ENCODE data around the gene C2CD5.
"Not testable (repeated sequence)": the region's sequence is repeated elsewhere in the genome, so short reads cannot be mapped to it uniquely, and the experiment has no call there.

C2CD5 gene

DNA sequence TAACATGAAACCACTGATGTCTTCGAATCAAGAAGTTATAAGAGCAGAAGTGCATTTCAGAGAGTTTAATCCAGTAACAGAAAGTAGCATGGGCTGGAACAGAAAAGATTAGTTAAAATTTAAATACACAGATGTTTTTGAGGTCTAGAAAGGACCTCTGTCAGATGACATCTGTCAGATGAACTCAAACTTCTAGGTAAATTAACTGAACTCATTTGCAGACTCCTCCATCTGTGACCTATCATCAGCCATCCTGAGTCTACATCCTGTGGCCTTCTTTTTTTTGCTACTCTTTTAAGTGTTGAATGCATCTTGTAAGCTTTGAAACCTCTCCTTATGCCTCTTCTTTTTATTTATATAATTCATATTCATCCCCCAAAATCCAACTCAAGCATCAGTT lies 53.3 kb downstream of the C2CD5 start:
- DNase-seq (ENCODE audit: low read depth, low spot score): peak; percentile 8
- no peak overlapping the region for H3K4me3 ChIP-seq (ENCODE audit: low read length)

DNA sequence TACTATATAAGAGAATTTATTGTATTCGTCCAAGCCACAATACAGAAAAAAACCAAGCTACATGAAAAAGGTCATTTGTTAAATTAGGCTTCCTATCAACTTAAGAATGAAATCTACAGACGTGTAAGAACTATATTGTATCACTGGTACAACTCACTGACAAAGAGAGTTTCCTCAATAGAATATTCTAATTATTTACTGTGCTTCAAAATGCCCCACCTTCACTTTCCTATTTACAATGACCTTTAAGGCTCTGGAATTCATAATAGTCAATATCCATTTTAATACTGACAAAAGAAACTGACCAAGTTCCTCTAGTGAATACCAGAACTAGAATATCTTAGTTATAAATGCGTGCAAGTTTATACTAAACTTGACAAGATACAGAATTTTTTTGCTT lies 55.9 kb downstream of the C2CD5 start:
- DNase-seq (ENCODE audit: low read depth, low spot score): no peak
- no peak overlapping the region for H3K4me3 ChIP-seq (ENCODE audit: low read length)

DNA sequence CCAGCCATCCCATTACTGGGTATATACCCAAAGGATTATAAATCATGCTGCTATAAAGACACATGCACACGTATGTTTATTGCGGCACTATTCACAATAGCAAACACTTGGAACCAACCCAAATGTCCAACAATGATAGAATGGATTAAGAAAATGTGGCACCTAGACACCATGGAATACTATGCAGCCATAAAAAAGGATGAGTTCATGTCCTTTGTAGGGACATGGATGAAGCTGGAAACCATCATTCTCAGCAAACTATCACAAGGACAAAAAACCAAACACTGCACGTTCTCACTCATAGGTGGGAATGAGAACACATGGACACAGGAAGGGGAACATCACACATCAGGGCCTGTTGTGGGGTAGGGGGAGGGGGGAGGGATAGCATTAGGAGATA lies 56.7 kb downstream of the C2CD5 start:
- not testable (repeated sequence) for H3K4me3 ChIP-seq (ENCODE audit: low read length); DNase-seq (ENCODE audit: low read depth, low spot score)

DNA sequence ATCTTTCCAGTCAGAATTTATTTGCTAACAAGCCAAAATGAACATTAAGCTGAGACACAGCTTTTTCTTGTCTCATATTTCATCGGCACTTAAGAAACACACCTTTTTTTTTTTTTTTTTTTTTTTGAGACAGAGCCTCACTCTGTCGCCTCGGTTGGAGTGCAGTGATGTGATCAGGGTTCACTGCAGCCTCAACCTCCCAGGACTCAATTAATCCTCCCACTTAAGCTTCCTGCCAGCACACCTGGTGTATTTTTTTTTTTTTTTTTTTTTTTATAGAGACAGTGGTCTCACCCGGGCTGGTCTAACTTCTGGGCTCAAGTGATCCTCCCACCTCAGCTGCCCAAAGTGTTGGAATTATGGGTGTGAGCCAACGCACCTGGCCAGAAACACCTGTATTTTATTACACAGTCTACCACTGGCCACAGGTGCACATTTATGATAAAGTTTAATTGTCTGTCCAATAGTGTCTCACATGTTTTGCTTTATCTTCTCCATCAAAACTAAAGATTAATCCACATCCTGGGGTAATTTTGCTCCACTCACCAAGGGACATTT lies 62.7 kb downstream of the C2CD5 start:
- no peak for DNase-seq (ENCODE audit: low read depth, low spot score)
- no peak overlapping the region for H3K4me3 ChIP-seq (ENCODE audit: low read length)

DNA sequence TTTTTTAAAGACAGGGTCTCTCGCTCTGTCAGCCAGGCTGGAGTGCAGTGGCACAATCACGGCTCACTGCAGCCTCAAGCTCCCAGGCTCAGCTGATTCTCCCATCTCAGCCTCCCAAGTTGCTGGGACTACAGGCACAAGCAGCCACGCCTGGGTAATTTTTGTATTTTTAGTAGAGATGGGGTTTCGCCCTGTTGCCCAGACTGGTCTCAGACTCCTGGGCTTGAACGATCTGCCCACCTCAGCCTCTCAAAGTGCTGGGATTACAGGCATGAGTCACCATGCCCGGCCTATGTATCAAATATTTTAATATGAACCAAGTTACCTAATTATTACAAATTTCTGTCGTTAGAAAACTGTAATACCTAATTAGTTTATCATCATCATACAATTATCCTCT lies 63.5 kb downstream of the C2CD5 start:
- DNase-seq (ENCODE audit: low read depth, low spot score): not testable (repeated sequence)

DNA sequence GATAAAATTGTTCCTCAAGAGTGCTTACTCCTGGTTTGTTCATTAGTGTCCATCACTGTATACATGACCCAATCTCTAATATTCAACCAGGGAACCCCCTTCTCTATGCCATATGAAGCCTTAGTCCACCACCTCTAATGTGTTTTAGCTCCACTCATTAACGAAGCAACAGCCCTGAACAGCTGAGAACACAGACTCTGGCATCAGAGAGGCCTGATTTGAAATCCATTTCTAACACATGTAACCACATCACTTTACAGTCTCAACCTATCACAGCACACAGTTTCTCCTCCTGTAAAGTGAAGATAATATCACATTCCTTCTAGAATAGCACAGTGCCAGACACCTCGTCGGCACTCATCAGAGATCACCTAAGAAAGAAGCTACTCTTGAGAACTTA lies 64.3 kb downstream of the C2CD5 start:
- no peak overlapping the region for H3K4me3 ChIP-seq (ENCODE audit: low read length)
- DNase-seq (ENCODE audit: low read depth, low spot score): no peak

More for the DNA sequence above, 63.5 kb downstream of the C2CD5 start:
- H3K4me3 ChIP-seq (ENCODE audit: low read length): not testable (repeated sequence)

DNA sequence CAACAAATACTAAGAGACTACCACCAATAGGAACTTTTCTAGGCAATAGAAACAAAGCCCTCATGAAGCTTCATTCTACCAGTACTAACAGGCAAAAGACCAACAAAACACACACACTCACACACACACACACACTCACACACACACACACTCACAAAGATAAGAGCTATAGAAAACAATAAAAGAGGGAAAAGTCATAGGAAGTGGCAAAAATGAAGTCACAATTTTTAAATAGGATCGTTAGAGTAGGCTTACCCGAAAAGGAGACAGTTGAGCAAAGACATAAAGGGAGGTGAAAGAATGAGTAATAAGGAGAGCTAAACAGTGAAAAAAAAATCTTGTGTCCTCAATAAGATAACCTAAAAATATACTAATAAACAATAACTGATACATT lies 66.5 kb downstream of the C2CD5 start:
- no peak for DNase-seq (ENCODE audit: low read depth, low spot score)
- no peak overlapping the region for H3K4me3 ChIP-seq (ENCODE audit: low read length)

DNA sequence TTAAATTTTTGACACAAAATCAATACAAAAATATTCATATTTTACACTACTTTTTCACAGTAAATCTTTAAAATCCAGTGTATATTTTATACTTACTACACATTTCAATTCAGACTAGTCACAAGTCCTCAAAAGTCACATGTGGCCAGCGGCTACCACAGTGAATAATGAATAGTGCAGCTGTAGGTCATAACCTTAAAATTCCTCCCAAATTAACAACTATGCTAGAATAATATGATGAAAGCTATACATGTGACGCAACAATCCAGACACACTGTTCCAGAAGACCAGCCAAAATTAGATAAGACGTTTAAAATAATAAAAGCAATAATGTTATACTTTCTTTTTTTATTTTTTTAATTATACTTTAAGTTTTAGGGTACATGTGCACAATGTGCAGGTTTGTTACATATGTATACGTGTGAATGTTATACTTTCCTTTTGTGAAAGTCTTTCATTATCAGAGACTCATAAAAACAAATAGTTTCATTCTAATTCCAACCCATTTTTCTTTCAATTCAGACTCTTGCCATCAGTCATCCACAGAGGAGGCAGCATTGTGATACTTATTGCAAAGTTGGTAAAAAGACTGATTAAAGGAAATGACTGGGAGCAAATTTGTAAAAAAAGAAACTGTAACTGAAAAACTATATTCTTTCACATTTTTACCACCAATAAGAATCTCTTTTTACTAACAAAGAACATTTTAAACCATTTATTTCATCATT lies 67.0 kb downstream of the C2CD5 start:
- no peak overlapping the region for H3K4me3 ChIP-seq (ENCODE audit: low read length)
- DNase-seq (ENCODE audit: low read depth, low spot score): no peak

DNA sequence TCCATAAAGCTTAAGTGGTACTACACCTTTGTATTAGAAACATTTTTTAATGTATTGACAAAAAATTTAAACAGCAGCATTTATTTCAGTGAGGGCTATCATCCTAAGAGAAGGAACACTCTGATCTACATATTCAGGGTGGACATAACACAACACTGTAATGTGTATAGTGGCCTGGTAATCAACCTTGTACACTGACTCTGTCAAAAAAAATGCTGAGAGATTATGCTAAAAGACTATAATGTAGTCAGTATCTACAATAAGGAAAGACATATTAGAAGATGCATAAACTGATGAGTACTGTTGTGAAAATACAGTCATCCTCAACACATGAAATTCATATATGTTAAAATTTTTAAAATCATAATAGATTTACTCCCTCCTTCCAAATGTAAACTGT lies 68.2 kb downstream of the C2CD5 start:
- DNase-seq (ENCODE audit: low read depth, low spot score): no peak
- no peak overlapping the region for H3K4me3 ChIP-seq (ENCODE audit: low read length)

DNA sequence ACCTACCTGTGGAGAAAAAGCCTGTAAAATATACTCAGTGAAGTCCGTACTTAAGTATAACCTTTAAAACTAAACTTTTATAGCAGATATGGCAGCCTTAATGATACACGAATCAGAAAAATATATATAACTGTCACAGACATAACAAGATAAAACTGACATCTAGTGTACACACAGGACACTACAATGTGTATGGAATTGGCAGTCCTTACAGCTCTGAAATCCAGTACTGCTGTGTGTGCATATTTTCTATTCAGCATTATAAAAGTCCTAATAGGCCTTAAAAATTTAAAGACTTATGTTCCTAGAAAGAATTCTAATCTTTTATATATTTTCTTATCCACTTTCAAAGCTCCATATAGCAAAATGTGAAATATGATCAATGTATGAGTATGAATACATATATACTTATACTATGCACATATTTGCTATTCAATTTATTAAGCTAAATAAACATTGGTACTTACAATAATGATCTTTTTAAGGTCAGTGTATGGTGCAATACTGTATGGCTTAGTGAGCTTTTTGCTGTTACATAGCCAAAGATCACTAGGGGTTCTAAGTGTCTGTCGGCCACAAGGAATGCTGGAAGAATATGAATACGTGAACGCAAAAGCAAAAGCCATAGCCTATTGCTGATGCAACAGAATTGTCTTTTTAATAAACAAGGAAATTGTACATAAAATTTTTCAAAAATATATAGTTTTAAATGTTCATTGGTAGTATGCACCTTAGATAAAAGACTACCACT lies 69.2 kb downstream of the C2CD5 start:
- no peak for DNase-seq (ENCODE audit: low read depth, low spot score)

DNA sequence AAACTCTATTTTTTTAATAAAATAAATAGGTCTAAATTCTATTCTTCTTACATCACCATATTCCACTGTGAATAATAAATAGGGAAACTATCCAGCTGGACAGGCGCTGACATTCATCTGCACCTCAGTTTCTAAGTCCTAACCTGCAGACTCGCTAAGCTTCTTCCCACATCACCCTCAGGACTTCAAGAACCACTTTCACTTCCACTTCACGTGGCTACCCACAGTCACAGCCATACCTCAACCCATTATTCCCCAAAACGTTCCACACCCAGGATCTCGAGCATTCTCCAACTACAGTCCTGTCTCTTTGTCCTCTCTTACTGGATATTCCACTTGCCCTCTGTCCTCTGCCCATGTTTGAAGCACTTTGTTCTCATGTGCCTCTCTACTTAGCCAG lies 71.1 kb downstream of the C2CD5 start:
- H3K4me3 ChIP-seq (ENCODE audit: low read length): no peak overlapping the region
- DNase-seq (ENCODE audit: low read depth, low spot score): no peak

More for the DNA sequence above, 69.2 kb downstream of the C2CD5 start:
- no peak overlapping the region for H3K4me3 ChIP-seq (ENCODE audit: low read length)

DNA sequence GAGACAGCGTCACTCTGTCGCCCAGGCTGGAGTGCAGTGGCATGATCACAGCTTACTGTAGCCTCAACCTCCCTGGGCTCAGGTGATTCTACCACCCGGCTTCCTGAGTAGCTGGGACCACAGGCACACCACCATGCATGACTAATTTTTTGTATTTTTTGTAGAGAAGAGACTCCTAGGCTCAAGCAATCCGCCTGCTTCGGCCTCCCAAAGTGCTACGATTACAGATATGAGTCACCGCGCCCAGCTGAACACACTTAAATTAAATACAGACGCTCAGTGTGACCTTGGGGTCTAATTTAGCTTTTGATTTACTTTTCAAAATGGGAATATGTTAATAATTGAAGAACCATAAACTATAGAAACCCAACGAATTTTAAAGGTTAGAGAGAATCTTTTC lies 77.2 kb downstream of the C2CD5 start:
- H3K4me3 ChIP-seq (ENCODE audit: low read length): no peak overlapping the region
- no peak for DNase-seq (ENCODE audit: low read depth, low spot score)

DNA sequence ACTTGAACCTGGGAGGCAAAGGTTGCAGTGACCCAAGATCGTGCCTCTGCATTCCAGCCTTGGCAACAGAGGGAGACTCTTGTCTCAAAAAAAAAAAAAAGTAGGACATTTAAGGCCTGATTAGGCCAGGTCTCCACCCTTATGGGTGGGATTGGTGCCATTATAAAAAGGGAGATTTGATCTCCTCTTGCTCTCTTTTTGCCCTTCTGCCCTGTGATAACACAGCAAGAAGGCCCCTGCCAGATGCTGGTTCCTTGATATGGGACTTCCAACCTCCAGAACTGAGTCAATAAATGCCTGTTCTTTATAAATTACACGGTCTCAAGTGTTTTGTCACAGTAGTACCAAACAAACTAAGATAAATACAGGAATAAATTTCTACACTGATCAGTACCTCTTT lies 81.0 kb downstream of the C2CD5 start:
- DNase-seq (ENCODE audit: low read depth, low spot score): no peak
- H3K4me3 ChIP-seq (ENCODE audit: low read length): no peak overlapping the region

DNA sequence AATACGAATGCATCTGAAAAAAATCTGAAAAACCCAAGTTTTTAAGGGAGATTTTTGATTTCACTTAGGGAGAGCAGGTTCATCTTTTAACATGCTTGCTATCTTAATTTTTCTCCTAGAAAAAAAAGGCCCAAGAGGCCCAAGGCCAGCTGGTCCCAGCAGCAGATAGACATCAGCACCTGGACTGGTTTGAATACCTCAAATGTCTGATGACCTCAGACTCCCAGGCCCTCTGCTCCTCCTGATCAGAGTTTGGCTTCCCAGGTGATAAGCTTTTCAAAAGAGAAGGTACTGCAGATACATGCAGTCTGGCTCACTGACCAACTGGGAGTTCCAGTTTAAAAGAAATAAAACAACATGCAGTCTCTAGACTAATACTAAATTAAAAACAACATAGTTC lies 82.6 kb downstream of the C2CD5 start:
- H3K4me3 ChIP-seq (ENCODE audit: low read length): no peak overlapping the region
- DNase-seq (ENCODE audit: low read depth, low spot score): no peak

DNA sequence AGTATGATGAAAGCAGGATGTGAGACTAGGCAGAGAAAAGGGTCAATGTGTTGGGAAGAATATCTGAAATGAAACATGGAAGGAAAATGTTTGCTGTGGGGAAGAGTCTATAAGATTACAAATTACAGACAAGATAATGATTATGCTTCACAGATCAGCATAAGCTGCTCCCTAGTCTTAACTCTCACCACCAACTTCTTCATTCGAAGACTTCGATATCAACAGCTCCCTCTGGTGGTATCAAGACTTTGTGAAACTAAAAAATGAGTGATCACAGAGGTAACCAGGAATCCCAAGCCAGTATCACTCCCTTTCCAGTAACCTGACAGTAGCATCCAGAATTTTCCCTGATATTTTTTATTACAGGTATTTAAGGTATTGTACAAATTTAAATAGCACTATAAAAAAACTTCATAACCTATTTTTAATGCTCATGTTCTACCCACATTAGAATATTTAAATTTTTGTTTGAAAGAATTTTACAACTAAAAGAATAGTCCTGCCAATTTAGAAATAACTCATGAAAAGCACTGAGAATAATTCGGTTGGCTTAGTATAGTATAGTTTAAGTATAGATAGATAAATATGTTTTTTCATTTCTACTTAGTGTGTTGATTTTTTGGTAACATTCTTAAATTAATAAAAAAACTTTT lies 84.4 kb downstream of the C2CD5 start:
- DNase-seq (ENCODE audit: low read depth, low spot score): peak; percentile 19

DNA sequence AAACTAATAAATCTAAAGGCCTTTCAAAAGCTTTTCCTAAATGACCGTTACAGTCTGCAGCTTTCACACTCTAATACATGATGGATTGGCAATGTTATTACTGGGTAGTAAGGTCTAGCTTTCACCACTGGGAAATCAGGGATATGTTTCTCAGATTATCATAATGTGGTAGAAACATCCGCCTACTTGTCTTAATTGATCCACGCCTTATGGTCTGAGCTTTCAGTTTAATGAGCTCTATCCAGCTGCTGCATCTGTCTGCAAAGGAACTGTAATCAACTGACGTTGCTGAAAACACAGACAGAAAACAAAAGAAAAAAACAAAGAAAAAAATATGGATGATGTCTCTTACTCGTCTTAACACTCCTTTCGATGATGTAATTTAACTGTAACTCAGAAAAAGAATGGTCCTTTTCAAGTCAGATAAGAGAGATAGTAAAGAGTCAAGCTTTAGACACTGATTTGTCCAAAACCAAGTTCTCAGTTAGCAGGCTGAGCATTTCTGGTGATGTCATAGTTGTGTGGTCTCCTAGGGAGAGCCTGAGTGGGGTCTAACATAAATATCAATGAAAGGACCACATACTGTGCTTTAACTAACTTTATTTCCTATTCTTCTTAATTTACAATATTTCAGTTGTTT lies 85.9 kb downstream of the C2CD5 start:
- H3K4me3 ChIP-seq (ENCODE audit: low read length): no peak overlapping the region
- no peak for DNase-seq (ENCODE audit: low read depth, low spot score)

More for the DNA sequence above, 84.4 kb downstream of the C2CD5 start:
- H3K4me3 ChIP-seq (ENCODE audit: low read length): no peak overlapping the region

DNA sequence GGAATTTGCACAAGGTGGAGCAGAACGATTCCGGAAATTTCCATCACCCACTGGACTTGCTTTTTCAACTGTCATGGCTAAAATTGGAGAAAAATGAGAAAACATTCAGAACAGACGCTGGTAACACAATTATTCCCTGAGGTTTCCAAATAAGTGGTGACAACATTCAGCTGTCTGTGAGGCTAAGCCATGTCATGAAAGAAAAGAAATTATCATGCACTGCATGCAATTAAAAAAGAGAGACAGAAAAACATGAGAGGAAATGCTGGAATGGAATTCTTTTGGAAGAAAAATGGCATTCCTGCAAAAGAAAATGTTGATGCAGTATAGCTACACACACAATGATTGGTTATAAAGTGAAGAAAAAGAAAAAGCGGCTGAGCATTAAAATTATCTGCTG lies 87.3 kb downstream of the C2CD5 start:
- no peak overlapping the region for H3K4me3 ChIP-seq (ENCODE audit: low read length)
- no peak for DNase-seq (ENCODE audit: low read depth, low spot score)

DNA sequence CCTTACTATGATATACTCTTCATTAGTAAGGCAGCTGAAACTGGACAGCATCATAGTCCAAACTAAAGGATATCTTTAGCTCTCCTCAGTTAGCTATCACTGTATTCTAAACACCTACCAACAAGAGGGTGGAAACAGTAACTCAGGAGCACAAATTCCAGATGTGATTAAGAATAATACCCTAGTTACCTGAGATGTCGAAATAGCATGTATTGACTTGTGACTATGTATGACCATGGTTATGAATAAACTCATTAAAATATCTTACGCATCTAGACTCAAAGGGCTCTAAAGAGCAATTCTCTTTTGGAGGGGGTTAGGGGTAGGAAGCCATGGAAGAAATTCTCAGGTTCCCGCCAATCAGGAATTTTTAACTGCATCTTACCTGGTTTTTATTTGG lies 90.8 kb downstream of the C2CD5 start:
- DNase-seq (ENCODE audit: low read depth, low spot score): no peak
- H3K4me3 ChIP-seq (ENCODE audit: low read length): no peak overlapping the region

DNA sequence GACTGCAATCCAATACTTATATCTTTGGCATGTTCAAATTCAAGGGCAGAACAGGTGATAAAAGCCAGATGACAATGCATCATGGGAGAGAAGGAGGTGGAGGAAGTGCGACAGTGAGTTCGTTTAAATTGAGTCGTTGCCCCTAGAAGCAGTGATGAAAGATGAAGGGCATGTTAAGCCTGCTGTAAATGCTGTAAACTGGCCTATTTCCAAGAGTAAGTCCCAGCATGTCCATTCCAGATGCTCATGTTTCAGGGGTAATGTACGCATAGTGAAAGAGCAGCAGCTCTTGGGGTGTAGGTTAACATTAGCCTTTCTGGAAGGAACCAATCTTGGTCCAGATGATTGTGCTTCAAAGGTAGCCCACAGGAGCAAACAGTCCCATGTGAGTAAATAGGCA lies 97.1 kb downstream of the C2CD5 start:
- DNase-seq (ENCODE audit: low read depth, low spot score): no peak
- no peak overlapping the region for H3K4me3 ChIP-seq (ENCODE audit: low read length)

DNA sequence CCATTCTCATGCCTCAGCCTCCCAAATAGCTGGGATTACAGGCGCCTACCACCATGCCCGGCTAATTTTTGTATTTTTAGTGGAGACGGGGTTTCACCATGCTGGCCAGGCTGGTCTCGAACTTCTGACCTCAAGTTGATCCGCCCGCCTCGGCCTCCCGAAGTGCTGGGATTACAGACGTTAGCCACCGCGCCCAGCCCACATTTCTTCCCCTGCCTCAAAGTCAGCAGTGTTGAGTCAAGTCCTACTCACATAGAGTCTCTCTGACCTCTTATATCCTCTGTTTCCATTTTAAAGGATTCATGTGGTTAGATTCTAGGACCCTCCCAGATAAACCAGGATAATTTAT lies 100.1 kb downstream of the C2CD5 start:
- H3K4me3 ChIP-seq (ENCODE audit: low read length); DNase-seq (ENCODE audit: low read depth, low spot score): not testable (repeated sequence)

All from Jurkat, Clone E6-1 (cell line).